ENCODE data around the gene ADAMTS14. TPM values are rescaled to one million over a fixed set of nuclear protein-coding genes. Genes with fewer than 3 reads are reported as not detected.

ADAMTS14 gene
- total and polyA plus RNA-seq, 7 donors, result 0.03 to 0.18 (median 0.06) TPM; not detected in 3

- no peak for TF ChIP-seq CTCF (IDR thresholded peaks at IDR 0.05)
- no peak for ATAC-seq
- no peak overlapping the region for H3K27ac ChIP-seq
- H3K27me3 ChIP-seq (ENCODE audit: insufficient read depth in 3 of 3, low read length in 2 of 3), result peaks cover 0 to 4% (median 0%) of the 10 kb centered on the region in 3 donors
- H3K4me3 ChIP-seq, result no peak overlapping the region
- WGBS, 3 donors, result 92 to 97% (median 94%) methylated on average over 3 of the region's 3 CpGs
- H3K36me3 ChIP-seq (ENCODE audit: insufficient read depth in 1 of 2, low read depth in 1 of 2), result no peaks in the 10 kb centered on the region
- H3K9me3 ChIP-seq, result no peaks in the 10 kb centered on the region
- intact Hi-C loops (cut with DNase I), result no loop called here
- DNase-seq, result no peak
- no peaks in the 10 kb centered on the region for H3K4me1 ChIP-seq
Observed at GRCh38 chr10:70699063-70699658, 26.9 kb downstream of the ADAMTS14 start.

- no peak for DNase-seq
- intact Hi-C loops (cut with DNase I), result no loop called here
- Histone ChIP-seq H3K4me1 (no peaks in the 10 kb centered on the region), H3K36me3 (ENCODE audit: insufficient read depth in 1 of 2, low read depth in 1 of 2) (no peaks in the 10 kb centered on the region), H3K27me3 (ENCODE audit: insufficient read depth in 3 of 3, low read length in 2 of 3) (peaks cover 0 to 4% (median 0%) of the 10 kb centered on the region in 3 donors), H3K27ac (no peak overlapping the region), H3K4me3 (no peak overlapping the region), H3K9me3 (no peaks in the 10 kb centered on the region)
- 80 to 85% (median 83%) methylated on average over 10 of the region's 10 CpGs for WGBS, 3 donors
- TF ChIP-seq CTCF (IDR thresholded peaks at IDR 0.05), result no peak
- no peak for ATAC-seq
Observed at GRCh38 chr10:70699659-70700174, 27.4 kb downstream of the ADAMTS14 start.

- 85 to 91% (median 91%) methylated on average over 15 of the region's 15 CpGs for WGBS, 3 donors
- no peak for TF ChIP-seq CTCF (IDR thresholded peaks at IDR 0.05)
- intact Hi-C loops (cut with DNase I), result no loop called here
Observed at GRCh38 chr10:70702190-70702763, 30.0 kb downstream of the ADAMTS14 start.

GRCh38 chr10:70704211-70704610 is 31.9 kb downstream of the ADAMTS14 start:
- H3K36me3 ChIP-seq (ENCODE audit: insufficient read depth in 1 of 2, low read depth in 1 of 2), result no peaks in the 10 kb centered on the region
- H3K4me1 ChIP-seq, result no peaks in the 10 kb centered on the region
- H3K27me3 ChIP-seq (ENCODE audit: insufficient read depth in 3 of 3, low read length in 2 of 3), result no peaks in the 10 kb centered on the region
- H3K9me3 ChIP-seq, result no peaks in the 10 kb centered on the region
- 93 to 100% (median 95%) methylated on average over 5 of the region's 5 CpGs for WGBS, 3 donors
- intact Hi-C loops (cut with DNase I), result no loop called here
- no peak for DNase-seq
- no peak for TF ChIP-seq CTCF (IDR thresholded peaks at IDR 0.05)
- no peak overlapping the region for H3K4me3 ChIP-seq
- no peak overlapping the region for H3K27ac ChIP-seq
- no peak for ATAC-seq

More at GRCh38 chr10:70702190-70702763, 30.0 kb downstream of the ADAMTS14 start:
- Histone ChIP-seq H3K4me3 (no peak overlapping the region), H3K9me3 (no peaks in the 10 kb centered on the region), H3K4me1 (no peaks in the 10 kb centered on the region), H3K36me3 (ENCODE audit: insufficient read depth in 1 of 2, low read depth in 1 of 2) (no peaks in the 10 kb centered on the region), H3K27ac (no peak overlapping the region), H3K27me3 (ENCODE audit: insufficient read depth in 3 of 3, low read length in 2 of 3) (no peaks in the 10 kb centered on the region)
- DNase-seq (no peak), ATAC-seq (no peak)
